Vagina (tissue), 2 donors: ENCODE results near the gene SLC9A4.

ENCODE experiments used
- POLR2A ChIP-seq, 2 donors: fragments of 450-650 bp; IDR thresholded peaks; one replicate each; pipeline ENCODE4 v1.6.1; 2017; ENCODE audit warnings: antibody characterized with exemption in 2 of 2, mild to moderate bottlenecking in 2 of 2, moderate library complexity in 2 of 2
- POLR2AphosphoS5 ChIP-seq, 2 donors: sonication (generic); formaldehyde crosslinking; IDR thresholded peaks; one replicate each; pipeline ENCODE4 v1.9.0; 2017; ENCODE audit warnings: antibody characterized with exemption in 2 of 2, mild to moderate bottlenecking in 2 of 2, low read depth in 1 of 2; ENCODE audit not compliant: insufficient read depth in 1 of 2
- TF ChIP-seq, protein P1 (sequence below), 3 experiments: fragments of 450-650 bp in 2 of 3; fragments of 200-600 bp in 1 of 3; sonication (generic) in 1 of 3; IDR thresholded peaks; one replicate each; pipeline ENCODE4 v1.5.1; 2017 to 2019; ENCODE audit warnings: antibody characterized with exemption in 3 of 3, mild to moderate bottlenecking in 2 of 3, moderate library complexity in 2 of 3

DNA sequence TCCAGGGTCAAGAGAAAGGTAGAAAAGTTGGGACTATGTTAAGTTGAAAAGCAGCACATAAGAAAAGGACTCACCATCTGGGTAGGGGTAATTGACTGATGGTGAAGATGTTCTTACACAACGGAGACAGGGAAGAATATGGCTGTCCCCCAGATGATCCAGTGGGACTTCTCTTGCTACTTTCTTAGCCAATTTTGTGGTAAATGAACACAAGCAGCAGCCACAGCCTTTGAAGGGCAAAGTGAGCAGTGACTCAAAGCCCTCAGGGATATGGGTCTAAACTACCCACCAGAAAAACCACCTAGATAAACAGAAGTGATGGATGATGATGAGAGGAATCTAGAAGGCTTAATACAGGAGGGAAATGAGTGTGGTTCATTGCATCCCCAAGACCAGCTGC lies 80.6 kb downstream of the SLC9A4 start:
- TF ChIP-seq, protein P1, sequence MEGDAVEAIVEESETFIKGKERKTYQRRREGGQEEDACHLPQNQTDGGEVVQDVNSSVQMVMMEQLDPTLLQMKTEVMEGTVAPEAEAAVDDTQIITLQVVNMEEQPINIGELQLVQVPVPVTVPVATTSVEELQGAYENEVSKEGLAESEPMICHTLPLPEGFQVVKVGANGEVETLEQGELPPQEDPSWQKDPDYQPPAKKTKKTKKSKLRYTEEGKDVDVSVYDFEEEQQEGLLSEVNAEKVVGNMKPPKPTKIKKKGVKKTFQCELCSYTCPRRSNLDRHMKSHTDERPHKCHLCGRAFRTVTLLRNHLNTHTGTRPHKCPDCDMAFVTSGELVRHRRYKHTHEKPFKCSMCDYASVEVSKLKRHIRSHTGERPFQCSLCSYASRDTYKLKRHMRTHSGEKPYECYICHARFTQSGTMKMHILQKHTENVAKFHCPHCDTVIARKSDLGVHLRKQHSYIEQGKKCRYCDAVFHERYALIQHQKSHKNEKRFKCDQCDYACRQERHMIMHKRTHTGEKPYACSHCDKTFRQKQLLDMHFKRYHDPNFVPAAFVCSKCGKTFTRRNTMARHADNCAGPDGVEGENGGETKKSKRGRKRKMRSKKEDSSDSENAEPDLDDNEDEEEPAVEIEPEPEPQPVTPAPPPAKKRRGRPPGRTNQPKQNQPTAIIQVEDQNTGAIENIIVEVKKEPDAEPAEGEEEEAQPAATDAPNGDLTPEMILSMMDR (IDR thresholded peaks at IDR 0.05), result no peak
- no peak for TF ChIP-seq POLR2A (IDR thresholded peaks at IDR 0.05)
- no peak for TF ChIP-seq POLR2AphosphoS5 (IDR thresholded peaks at IDR 0.05; ENCODE audit: insufficient read depth in 1 of 2, low read depth in 1 of 2)
